NCI-H187 (cell line): Measurements from ENCODE around the gene AADACL4.
"Not testable (repeated sequence)": the region's sequence is repeated elsewhere in the genome, so short reads cannot be mapped to it uniquely, and the experiment has no call there.

Source experiments
- DNase-seq, 2 experiments: peaks; one replicate each; lab custom pipeline; 2025; lab: John Stamatoyannopoulos, UW

The AADACL4 gene

DNA sequence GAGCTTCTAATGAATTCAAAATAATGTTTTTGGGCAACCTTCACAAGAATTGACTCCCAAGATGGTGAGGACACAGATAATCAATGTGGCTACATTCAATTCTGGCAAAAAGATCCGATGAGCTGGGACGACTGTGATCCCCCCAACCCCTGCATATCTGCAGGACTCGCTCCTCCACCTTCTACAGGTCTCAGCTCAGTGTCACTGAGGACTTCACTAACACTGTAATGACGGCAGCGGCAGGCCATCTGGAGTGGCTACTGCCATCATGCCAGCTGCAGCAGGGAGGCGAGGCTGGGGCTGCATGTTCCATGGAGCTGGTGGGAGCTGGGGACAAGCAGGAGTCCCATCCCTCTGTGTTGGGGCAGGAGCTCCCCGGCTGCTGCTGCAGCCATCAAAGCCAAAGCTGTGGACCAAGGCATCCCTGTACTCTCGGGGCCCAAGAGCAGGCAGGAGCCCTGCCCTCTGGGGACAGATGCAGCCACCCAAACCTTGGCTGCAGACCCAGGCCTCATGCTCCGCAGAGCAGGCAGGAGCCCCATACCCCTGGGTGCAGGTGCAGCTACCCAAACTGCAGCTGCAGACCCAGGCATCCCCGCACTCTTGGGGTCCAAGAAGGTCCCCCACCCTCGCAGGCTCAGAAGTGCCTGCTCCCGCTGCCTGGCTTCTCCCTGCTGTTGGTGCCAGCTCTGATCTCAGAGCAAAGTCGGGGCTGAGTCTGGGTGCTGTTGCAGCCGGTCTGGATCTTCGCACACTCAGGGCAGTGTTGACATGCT is 13.7 kb upstream of the AADACL4 start:
- DNase-seq = no peak

DNA sequence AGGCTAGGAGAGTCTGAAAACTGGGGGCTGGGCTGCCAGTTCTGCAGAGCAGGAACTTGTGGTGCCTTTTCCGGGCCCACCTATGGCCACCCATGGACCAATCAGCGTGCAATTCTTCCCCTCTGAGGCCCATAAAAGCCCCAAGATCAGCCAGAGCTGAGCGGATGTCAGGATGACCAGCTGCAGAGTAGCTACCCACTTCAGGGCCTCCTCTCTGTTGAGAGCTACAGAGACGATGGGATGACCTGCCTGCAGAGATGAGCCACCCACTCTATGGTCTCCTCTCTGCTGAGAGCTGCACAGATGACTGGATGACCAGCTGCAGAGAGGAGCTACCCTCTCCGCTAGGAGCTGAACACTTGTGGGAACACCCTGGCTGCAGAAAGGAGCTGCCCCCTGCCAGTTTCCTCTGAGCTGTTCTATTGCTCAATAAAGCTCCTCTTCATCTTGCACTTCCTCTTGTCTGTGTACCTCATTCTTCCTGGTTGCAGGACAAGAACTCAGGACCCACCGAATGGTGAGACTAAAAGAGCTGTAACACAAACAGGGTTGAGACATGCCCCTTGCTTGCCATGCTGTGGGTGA is 12.8 kb upstream of the AADACL4 start:
- no peak for DNase-seq

DNA sequence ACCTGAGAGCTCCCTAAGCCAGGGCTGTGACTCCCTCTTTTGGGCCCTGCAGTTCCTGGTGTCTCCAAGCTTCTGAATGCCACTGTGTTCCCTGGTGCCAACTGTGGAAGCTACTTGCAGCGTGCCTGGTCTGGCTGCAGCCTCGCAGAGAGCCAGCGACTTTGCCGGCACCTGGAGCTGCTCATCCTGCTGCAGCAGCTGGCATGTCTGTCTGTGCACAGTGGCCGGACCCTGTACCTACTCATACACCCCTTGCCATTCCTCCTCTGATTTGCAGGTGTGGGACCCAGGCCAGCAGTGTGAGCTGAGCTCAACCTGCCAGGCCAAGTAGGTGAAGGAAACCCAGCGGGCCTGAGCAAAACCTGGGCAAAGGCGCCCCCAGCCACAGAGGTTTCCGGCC is 12.3 kb upstream of the AADACL4 start:
- no peak for DNase-seq

DNA sequence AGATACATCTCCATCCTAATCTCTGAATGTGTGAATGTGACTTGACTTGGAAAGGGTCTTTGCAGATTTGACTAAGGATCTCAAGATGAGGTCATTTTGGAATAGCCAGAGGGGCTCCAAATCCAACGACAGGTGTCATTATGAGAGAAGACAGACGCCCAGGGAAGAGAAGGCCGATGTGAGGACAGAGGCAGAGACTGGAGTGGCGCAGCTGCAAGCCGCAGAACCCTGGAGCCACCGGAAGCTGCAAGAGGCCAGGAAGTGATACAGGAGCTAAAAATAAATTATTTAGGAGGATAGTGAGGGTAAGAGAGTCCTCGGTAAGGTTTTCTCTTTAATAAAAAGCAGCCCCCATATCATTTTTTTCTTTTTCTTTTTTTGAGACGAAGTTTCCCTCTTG is 9.7 kb upstream of the AADACL4 start:
- DNase-seq = no peak

DNA sequence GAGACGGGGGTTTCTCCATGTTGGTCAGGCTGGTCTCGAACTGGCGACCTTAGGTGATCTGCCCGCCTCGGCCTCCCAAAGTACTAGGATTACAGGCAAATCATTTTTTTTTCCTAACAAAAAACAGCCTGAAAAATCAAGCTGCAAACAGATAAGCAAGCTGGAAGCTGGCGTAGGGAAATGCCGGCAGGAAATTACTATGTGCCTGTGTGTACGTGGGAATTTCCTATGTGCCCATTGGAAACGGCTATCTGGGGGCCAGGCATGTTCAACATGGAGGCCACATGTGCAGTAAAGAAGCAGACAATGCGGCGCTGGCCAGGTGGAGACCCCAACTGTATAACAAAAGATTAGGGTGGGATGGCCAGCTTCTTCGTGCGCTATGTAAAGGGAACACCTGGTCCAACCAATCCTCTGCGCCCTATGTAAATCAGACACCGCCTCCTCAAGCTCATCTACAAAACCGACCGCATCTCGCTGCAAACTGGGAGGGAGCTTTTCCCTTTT is 9.1 kb upstream of the AADACL4 start:
- no peak for DNase-seq

DNA sequence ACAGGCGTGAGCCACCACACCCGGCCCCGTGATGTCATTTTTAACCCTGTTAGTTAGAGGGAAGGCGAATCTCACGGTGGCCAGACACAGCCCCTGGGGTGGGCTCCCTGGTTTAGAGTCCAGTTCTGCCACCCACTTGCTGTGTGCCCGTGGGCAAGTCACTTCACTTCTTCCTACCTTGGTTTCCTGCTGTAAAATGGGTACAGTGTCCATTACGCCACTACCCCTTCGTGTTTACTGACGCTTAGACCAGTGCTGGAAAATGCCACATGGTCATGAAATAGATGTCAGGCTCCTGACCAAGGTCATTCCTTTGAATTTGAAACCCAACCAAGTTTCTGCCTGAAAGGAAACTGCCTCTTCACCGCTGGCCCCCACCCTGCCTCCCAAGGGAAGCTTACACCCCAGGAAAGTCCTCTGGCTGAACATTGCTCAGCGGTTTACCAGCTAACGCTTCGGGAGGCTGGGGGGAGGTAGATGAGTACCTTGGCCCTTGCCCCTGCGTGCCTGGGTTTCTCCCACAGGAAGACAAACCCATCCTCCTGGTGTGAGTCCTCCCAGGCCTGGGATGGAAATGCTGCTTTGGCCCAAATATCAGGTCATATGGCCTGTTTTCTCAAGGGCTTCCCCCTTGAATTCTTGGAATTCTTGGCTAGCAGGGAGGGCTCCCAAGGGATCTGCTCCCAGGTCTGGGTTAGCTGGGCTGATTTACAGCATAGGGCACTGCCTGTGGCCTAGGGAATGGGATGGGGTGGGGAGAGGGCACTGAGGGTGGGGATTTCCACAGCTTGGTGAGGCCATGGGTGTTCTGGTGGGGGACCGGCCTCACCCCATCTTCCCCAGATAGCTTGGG is 7.6 kb upstream of the AADACL4 start:
- no peak for DNase-seq

DNA sequence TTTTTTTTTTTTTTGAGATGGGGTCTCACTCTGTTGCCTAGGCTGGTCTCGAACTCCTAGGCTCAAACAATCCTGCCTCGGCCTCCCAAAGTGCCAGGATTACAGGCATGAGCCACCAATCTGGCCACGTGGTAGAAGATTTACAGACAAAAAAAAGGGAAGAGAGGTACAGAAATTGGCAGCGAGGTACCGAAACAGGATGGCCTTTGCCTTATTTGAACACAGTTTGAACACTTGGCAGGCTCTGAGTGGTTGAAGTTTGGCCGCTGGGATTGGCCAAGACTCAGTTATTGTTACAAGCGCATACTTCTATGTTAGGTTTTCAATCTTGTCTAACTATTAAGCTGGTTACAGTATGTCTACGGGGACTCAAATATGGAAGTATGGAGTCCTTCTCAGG is 6.2 kb upstream of the AADACL4 start:
- no peak for DNase-seq

DNA sequence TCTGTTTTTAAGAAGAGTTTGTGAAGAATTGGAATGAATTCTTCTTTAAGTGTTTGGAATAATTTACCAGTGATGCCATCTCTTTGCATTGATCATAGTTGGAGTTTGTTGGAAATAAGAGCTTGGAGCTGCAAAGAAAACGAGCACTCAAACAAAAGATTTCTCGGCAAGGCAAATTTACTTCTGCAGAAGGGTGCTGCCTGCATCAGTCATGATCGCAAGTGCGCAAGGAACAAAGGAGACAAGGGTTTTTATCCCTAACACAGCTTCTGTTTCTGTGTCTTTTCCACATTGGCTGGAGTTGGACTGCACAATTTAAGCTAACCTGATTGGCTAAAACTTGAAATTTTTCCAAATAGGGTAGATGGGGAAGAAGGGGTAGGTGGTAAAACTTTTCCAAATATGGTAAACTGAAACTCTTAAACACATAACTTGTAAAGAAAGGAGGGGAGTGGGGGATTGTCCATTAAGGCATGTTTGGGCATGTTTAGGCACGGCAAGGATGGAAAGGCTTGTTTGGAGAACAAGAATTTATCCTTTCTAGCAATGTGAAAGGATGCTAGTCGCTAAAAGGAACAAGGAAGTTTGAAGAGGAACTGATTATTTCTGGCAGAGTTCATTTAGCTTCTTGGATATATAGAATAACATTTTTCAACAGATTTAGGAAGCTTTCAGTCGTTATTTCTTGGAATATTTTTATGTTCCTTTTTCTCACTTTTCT is 3.5 kb upstream of the AADACL4 start:
- no peak for DNase-seq

DNA sequence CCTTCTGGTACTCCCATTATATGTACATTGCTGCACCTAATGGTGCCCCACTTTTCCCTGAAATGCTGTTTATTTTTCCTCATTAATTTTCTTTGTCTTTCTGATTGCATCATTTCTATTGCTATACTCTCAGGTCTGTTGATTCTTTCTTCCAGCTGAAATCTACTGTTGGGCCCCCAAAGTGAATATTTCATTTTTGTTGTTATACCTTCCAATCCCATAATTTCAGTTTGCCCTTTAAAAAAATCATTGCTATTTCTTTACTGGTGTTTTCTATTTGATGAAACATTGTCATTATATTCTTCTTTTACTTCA is 3.0 kb upstream of the AADACL4 start:
- DNase-seq = no peak

DNA sequence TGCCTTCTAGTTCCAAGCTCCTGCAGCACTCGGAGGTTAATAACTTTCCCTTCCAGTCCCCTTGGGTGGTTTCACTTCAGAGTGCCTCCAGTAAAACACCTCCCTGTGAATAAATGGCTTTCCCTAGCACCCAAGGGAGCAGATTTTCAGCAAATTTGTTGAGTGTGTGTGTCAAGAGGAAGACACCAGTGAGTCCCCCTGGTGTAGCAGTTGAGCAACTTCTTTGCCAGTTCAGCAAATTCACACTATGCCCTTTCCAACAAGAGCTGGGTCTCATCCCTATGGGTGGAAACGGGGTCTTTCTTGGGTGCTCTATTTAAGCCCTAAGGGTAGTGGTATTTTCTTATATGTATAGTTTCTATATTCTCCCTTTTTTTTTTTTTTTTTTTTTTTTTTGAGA is 806 bp upstream of the AADACL4 start:
- DNase-seq = no peak

DNA sequence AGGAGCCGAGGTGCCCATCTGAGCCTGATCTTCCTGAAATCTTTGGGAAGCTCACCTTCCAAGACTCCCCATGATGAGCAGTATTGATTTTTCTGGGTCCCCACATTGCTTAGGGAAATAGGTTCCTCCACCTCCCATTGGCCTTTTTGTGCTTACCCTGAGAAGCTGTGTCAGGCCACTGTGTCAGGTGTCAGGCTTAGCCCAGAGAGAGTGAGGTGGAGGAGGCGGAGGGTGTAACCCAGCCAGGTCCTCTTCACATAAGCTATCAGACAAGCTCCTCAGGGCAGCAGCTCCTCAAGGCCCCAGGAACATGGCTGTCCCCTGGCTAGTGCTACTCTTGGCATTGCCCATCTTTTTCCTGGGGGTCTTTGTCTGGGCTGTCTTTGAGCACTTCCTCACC is 352 bp downstream of the AADACL4 start:
- DNase-seq = no peak

DNA sequence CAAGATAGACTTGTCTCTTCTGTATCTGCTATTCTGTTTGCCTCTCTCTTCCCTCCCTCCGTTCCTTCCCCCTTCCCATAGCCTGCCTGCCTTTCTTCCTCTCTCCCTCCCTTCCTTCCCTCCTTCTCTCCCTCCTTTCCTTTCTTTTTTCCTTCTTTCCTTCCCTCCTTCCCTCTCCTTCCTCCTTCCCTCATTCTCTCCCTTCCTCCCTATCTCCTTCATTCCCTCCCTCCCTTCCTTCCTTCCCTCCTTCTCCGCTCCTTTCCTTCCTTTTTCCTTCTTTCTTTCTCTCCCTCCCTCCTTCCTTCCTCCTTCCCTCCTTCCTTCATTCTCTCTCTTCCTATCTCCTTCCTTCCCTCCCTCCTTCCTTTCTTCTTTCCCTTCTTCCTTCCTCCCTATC is 944 bp downstream of the AADACL4 start:
- no peak for DNase-seq

DNA sequence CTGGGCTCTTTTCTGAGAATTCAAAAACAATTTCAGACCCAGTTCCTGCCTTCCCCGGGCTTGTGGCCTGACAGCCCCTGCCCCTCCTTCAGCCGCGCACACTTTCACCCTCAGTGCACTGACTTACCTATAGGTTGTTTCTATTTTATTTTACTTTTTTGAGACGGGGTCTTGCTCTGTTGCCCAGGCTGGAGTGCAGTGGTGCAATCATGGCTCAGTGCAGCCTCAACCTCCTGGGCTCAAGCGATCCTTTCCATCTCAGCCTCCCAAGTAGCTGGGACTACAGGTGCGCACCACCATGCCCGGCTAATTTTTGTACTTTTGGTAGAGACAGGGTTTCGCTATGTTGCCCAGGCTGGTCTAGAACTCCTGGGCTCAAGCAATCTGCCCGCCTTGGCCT is 1.5 kb downstream of the AADACL4 start:
- DNase-seq = not testable (repeated sequence)

DNA sequence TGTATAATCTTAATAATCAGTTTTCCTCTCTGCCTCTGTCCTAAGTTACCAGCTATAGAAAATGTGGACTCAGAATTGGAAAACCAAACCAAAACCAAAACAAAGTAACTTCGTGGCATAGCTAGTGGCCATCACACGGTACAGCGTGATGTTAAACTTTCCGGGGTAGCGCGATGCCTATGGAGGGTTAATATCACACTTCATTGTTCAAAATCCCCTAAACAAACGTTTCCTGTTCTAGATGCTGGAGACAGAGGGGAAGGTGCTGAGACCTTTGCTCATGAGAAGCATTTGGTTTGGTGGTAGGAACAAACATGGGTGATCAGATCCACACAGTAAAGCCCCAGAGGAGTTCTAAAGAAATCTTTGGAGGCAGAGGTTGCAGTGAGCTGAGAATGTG is 4.9 kb downstream of the AADACL4 start:
- DNase-seq = no peak

DNA sequence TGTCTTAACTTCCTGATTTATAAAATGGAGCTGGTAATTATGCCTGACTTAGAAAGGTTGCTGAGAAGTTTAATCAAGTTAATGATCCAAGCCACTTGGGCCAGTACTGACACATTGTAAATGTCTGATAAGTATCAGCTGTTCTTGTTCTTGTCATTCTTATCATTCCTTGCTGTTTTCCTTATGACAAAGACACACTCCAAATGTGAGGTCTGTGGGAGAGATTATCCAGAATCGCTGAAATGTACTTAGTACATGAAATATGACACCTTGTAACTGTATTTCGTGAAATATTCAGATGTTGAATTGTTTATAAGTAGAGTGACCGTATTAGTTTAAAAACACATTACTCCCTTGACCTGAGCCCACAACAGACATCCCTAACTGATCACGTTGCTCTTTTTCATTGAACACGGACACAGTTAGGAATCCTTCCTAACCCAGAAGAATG is 6.1 kb downstream of the AADACL4 start:
- DNase-seq = no peak

DNA sequence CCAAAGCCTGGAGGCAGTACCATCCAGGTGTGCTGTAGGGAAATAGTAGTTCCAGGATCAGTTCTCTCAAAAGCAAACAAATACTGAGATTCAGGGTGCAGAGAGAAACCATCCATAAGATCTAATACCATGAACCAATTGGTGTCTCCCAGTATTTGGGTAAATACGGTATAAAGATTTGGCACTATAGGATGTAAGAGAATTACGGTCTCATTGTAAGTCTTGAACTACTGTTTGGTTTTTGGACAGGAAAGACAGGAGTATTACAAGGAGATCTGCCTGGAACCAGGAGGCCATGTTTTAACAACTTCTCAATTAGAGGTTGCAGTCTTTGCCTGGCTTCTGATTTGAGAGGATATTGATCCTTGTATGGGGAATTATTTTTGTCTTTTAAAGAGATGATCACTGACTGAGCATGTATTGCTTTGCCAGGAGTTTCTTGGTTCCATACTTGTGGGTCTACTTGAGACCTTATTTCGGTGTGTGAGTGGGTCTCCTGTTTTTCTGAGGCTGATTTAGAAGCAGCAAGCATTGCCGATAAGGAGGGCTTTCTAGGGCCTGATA is 10.2 kb downstream of the AADACL4 start:
- DNase-seq = no peak

DNA sequence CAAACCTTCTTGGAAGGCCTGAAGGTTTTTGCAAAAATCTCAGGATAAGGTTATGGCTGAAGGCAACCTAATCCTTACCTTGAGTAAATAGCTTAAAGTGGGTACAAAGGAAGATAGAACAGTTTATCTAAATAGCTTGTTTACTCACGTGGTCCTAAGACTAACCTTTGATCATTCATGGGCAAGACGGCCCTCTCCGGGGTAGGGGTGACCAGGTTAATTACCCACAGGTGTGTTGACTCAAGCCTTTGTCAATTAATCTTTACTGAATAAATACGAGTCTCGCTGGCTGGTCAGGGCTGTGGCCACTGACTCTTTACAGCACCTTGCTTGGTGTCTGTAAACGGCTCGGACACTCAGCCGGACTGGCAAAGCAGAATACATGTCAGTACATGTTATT is 10.8 kb downstream of the AADACL4 start:
- no peak for DNase-seq

DNA sequence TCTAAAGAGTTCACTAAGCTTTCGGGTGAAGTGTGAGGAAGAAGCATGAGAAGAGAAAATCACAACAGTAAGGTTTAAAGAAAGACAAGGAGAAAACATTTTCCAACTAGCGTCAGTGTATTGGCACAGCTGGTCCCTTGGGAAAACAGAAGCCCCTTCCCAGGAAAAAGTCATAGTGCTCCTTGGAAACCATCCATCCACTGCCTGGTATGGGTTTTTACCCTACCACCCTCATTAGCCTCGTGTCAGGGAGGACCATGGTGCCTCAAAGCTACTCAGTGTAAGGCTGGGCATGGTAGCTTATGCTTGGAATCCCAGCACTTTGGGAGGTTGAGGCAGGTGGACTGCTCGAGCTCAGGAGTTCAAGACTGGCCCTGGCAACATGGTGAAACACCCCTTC is 12.7 kb downstream of the AADACL4 start:
- DNase-seq = no peak

DNA sequence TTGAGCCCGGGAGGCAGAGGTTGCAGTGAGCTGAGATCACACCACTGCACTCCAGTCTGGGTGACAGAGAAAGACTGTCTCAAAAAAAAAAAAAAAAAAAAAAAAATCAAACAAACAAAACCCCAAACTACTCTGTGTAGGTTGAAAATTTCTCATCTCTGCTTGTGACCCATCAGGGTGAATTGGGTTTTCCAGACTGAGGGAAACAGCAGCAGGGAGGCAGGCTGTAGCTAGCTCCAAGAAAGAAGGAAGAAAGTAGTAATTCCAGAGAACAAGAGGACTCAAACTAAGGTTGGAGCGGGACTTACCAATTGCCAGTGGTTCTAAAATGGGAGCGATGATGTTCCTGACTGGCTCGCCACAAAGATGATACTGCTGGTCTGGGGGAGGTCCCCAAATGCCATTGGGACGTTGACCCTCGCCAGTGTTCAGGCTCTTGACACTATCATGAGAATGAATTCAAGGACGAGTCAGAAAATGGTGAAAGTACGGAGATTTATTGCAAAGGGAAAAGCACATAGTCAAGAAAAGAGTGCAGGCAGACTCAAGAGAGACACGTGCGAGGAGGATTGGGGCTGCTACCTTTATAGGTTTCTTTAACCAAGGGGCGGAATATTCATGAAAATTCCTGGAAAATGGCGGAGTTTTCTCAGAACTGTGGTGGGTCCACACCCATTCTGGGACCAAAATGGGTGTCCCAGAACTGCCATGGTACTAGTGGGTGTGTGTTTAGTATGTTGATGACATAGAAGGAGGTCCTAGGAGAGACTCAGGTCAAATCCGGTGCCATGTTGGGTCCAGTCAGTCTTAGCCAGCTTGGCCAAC is 13.4 kb downstream of the AADACL4 start:
- DNase-seq = no peak

DNA sequence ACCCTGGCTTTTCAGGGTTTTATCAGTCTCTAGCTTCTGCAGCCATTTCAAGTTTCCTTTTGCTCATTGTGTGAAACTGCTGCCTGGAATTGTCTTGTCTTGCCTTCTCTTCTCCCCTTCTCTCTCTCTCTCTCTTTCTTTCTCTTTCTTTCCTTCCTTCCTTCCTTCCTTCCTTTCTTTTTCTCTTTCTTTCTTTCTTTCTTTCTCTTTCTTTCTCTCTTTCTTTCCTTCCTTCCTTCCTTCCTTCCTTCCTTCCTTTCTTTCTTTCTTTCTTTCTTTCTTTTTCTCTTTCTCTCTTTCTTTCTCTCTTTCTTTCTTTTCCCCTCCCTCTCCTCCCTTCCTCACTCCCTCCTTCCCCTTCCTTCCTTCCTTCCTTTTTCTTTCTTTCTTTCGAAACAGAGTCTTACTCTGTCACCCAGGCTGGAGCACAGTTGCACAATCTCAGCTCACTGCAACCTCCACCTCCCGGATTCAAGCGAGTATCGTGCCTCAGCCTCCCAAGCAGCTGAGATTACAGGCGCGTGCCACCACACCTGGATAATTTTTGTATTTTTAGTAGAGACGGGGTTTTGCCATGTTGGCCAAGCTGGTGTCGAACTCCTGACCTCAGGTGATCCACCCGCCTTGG is 14.1 kb downstream of the AADACL4 start:
- DNase-seq = not testable (repeated sequence)
